PC-3 (cell line): ENCODE results near the gene PRRX1.

Experiments
- EZH2phosphoT487 ChIP-seq: fragments of 300-600 bp; sonication (generic); IDR thresholded peaks from 2 replicates; pipeline ENCODE4 v1.6.1; 2018; ENCODE audit warnings: mild to moderate bottlenecking, antibody characterized with exemption, low read length, borderline replicate concordance
- TF ChIP-seq, protein P1 (sequence below): fragments of 300-600 bp; sonication (generic); conservative IDR thresholded peaks from 2 replicates; pipeline ENCODE4 v1.5.1; 2017; ENCODE audit warnings: antibody characterized with exemption, low read depth, mild to moderate bottlenecking, low read length

- TF ChIP-seq, protein P1, sequence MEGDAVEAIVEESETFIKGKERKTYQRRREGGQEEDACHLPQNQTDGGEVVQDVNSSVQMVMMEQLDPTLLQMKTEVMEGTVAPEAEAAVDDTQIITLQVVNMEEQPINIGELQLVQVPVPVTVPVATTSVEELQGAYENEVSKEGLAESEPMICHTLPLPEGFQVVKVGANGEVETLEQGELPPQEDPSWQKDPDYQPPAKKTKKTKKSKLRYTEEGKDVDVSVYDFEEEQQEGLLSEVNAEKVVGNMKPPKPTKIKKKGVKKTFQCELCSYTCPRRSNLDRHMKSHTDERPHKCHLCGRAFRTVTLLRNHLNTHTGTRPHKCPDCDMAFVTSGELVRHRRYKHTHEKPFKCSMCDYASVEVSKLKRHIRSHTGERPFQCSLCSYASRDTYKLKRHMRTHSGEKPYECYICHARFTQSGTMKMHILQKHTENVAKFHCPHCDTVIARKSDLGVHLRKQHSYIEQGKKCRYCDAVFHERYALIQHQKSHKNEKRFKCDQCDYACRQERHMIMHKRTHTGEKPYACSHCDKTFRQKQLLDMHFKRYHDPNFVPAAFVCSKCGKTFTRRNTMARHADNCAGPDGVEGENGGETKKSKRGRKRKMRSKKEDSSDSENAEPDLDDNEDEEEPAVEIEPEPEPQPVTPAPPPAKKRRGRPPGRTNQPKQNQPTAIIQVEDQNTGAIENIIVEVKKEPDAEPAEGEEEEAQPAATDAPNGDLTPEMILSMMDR: no peak
- no peak for TF ChIP-seq EZH2phosphoT487
Observed at GRCh38 chr1:170664828-170665612, 1.1 kb downstream of the PRRX1 start.
